K562 (cell line): ENCODE data around the gene SNX15. TPM values are rescaled to one million over a fixed set of nuclear protein-coding genes. Genes with fewer than 3 reads are reported as not detected.

ENCODE experiments used
- ATAC-seq: fragments of 200-7000 bp; cut with Tn5 transposase; 3 replicates; pipeline ENCODE4 v1.9.1; 2020; ENCODE audit warnings: moderate library complexity
- BruUV-seq: library from RNA; stranded (reverse); fragments of 400-500 nt; replicated peaks from 2 replicates; lab custom pipeline; 2021; lab: Mats Ljungman, UMichigan
- CTCF ChIA-PET: fragments of 300-600 bp; formaldehyde crosslinking; extraction: SDS; loops from one replicate; lab custom pipeline; 2021; ENCODE audit warnings: low intra/inter-chr PET ratio; lab: Yijun Ruan, JAX
- POLR2A ChIA-PET: fragments of 300-600, 350-650 bp; sonication (Branson Sonifier 250); formaldehyde crosslinking; extraction: SDS; loops from one replicate; lab custom pipeline; 2021; ENCODE audit warnings: antibody characterized with exemption, inconsistent platforms; lab: Yijun Ruan, JAX
- DNase-seq, 4 experiments: peaks; one replicate each; pipeline versions ENCODE4 v3.0.0 to v3.0.0-alpha.2; 2011 to 2018; ENCODE audit warnings: low spot score in 3 of 4, mixed read lengths in 3 of 4; ENCODE audit errors: extremely low read depth in 1 of 4
- FAIRE-seq: peaks from 2 replicates; lab custom pipeline; 2011; peaks lifted over from hg19 to GRCh38; lab: Jason Lieb, UNC
- H2AFZ ChIP-seq: 2 replicates; pipeline ENCODE4 v1.6.0; 2011; ENCODE audit warnings: low read depth, low read length, control low read depth, inconsistent platforms
- H3K27ac ChIP-seq: fragments of 200-600 bp; 3 replicates; pipeline ENCODE4 v1.8.0; 2011; ENCODE audit warnings: low read depth, mild to moderate bottlenecking, control low read depth, inconsistent platforms, low read length, moderate library complexity, mixed read lengths; ENCODE audit errors: extremely low read depth
- H3K27me3 ChIP-seq, 2 experiments: fragments of 300-600 bp in 1 of 2; 2 replicates in 1 of 2; 3 replicates in 1 of 2; pipeline versions ENCODE4 v1.6.0 to v1.8.0; 2011; ENCODE audit warnings: inconsistent platforms in 2 of 2, low read length in 2 of 2, mild to moderate bottlenecking in 1 of 2, mixed read lengths in 1 of 2, moderate library complexity in 1 of 2; ENCODE audit not compliant: control insufficient read depth in 2 of 2, insufficient read depth in 2 of 2
- H3K36me3 ChIP-seq: fragments of 300-600 bp; 3 replicates; pipeline ENCODE4 v1.8.0; 2011; ENCODE audit warnings: mild to moderate bottlenecking, low read length, inconsistent platforms; ENCODE audit not compliant: control insufficient read depth, insufficient read depth
- H3K4me1 ChIP-seq, 2 experiments: fragments of 200-600 bp in 1 of 2; replicated peaks in 1 of 2; 2 replicates in 1 of 2; 3 replicates in 1 of 2; pipeline versions ENCODE4 v1.5.1 to v1.8.0; 2011; ENCODE audit warnings: inconsistent platforms in 2 of 2, low read length in 2 of 2, mild to moderate bottlenecking in 1 of 2, mixed read lengths in 1 of 2, moderate library complexity in 1 of 2; ENCODE audit not compliant: control insufficient read depth in 2 of 2, insufficient read depth in 2 of 2
- H3K4me2 ChIP-seq: 2 replicates; pipeline ENCODE4 v1.6.1; 2011; ENCODE audit warnings: low read length, control low read depth, inconsistent platforms, mixed read lengths; ENCODE audit not compliant: insufficient read depth
- H3K4me3 ChIP-seq: fragments of 200-600 bp; sonication (generic), shearing (Covaris generic); 2 replicates; pipeline ENCODE4 v1.5.1; 2016; ENCODE audit warnings: control low read depth, inconsistent platforms
- H3K79me2 ChIP-seq: fragments of 200-600 bp; 3 replicates; pipeline ENCODE4 v1.8.0; 2011; ENCODE audit warnings: low read length, inconsistent platforms; ENCODE audit not compliant: control insufficient read depth, insufficient read depth
- H3K9ac ChIP-seq, 2 experiments: 2 replicates each; pipeline versions ENCODE4 v1.6.0 to v1.6.1; 2011; ENCODE audit warnings: low read depth in 2 of 2, low read length in 2 of 2, control low read depth in 1 of 2, inconsistent platforms in 1 of 2, mild to moderate bottlenecking in 1 of 2, mixed read lengths in 1 of 2; ENCODE audit not compliant: insufficient read depth in 1 of 2
- H3K9me1 ChIP-seq: one replicate; pipeline ENCODE4 v1.6.0; 2011; ENCODE audit warnings: inconsistent platforms, mild to moderate bottlenecking, low read length, moderate library complexity; ENCODE audit not compliant: control insufficient read depth, insufficient read depth
- H3K9me3 ChIP-seq: replicated peaks from 2 replicates; pipeline ENCODE4 v1.5.1; 2011; ENCODE audit warnings: low read depth, low read length, inconsistent platforms; ENCODE audit not compliant: control insufficient read depth, insufficient read depth
- H4K20me1 ChIP-seq: replicated peaks from 2 replicates; pipeline ENCODE4 v1.6.1; 2011; ENCODE audit warnings: low read length, inconsistent platforms, mixed read lengths; ENCODE audit not compliant: control insufficient read depth, insufficient read depth
- CTCF ChIP-seq, 3 experiments: IDR thresholded peaks in 2 of 3; conservative IDR thresholded peaks in 1 of 3; 2 replicates each; pipeline ENCODE4 v1.5.1; 2011 to 2012; ENCODE audit warnings: low read length in 3 of 3, mild to moderate bottlenecking in 3 of 3, control low read depth in 2 of 3, improper control_type of control experiment in 1 of 3, inconsistent platforms in 1 of 3, low read depth in 1 of 3, mixed read lengths in 1 of 3, moderate library complexity in 1 of 3; ENCODE audit not compliant: insufficient read depth in 2 of 3
- IFI16 ChIP-seq: fragments of 250-450 bp; sonication (Bioruptor Pico); IDR thresholded peaks from 2 replicates; pipeline ENCODE4 v2.1.2; 2022; ENCODE audit warnings: mild to moderate bottlenecking, inconsistent platforms
- NEUROD1 ChIP-seq: fragments of 150-350 bp; IDR thresholded peaks from 2 replicates; pipeline ENCODE4 v1.6.1; 2014; ENCODE audit warnings: borderline replicate concordance, low read length, low read depth; ENCODE audit not compliant: partially characterized antibody
- SRF ChIP-seq, 2 experiments: fragments of 250-450, 450-650 bp in 1 of 2; sonication (Bioruptor Pico) in 1 of 2; sonication (generic) in 1 of 2; formaldehyde crosslinking; IDR thresholded peaks; 2 replicates each; pipeline versions ENCODE4 v1.5.0 to v1.5.1; 2020 to 2022; ENCODE audit warnings: mild to moderate bottlenecking in 1 of 2, missing genetic modification reagents in 1 of 2
- TCF15 ChIP-seq: fragments of 250-450 bp; sonication (Bioruptor Pico); IDR thresholded peaks from 2 replicates; pipeline ENCODE4 v1.8.0; 2022; ENCODE audit warnings: moderate library complexity, mild to moderate bottlenecking, inconsistent platforms
- TFAP4 ChIP-seq: sonication (generic); formaldehyde crosslinking; IDR thresholded peaks from 2 replicates; pipeline ENCODE4 v1.8.0; 2022; ENCODE audit warnings: missing genetic modification reagents, mild to moderate bottlenecking, moderate library complexity, borderline replicate concordance
- ZKSCAN1 ChIP-seq: fragments of 150-350 bp; IDR thresholded peaks from 2 replicates; pipeline ENCODE4 v1.6.1; 2016; ENCODE audit warnings: low read depth, low read length
- ZNF408 ChIP-seq: fragments of 250-450 bp; sonication (Bioruptor Pico); IDR thresholded peaks from 2 replicates; pipeline ENCODE4 v1.4.0; 2020; ENCODE audit warnings: low read depth, mild to moderate bottlenecking, moderate library complexity
- WGBS: fragments of 100-300 bp; shearing (Covaris generic); methylation state at CpG from one replicate; pipeline ENCODE4 v1.1.6; 2016; ENCODE audit warnings: low coverage, mixed read lengths; ENCODE audit not compliant: insufficient coverage; ENCODE audit errors: missing lambda C conversion rate; 5-methylcytosine and 5-hydroxymethylcytosine counted together
- in situ Hi-C: fragments of 300-500 bp; cut with MboI; formaldehyde crosslinking; loops from 4 replicates; pipeline ENCODE4 v1.15.0; 2018; ENCODE audit warnings: inconsistent platforms, mixed read lengths
- intact Hi-C: fragments of 100-400 bp; cut with micrococcal nuclease; formaldehyde crosslinking; loops from 2 replicates; pipeline ENCODE4 v1.14.2; 2022
- polyA plus RNA-seq, 8 experiments: library from polyadenylated mRNA; depleted of rRNA in 4 of 8; stranded (reverse) in 5 of 8; unstranded in 3 of 8; fragments of >200 nt; fragmentation: Nextera tagmentation in 2 of 8; fragmentation: Illumina TruSeq in 1 of 8; extraction: Ambion mirVana in 2 of 8; extraction: Trizol in 1 of 8; gene quantifications; 2 replicates each; pipeline versions ENCODE4 v1.2.1 to v1.2.3, GENCODE V29; 2011 to 2014; ENCODE audit warnings: inconsistent platforms in 1 of 8, missing spikeins in 1 of 8
- total RNA-seq, 7 experiments: library from RNA; depleted of rRNA in 6 of 7; stranded (reverse); fragments of >200 nt in 6 of 7; fragmentation: Illumina TruSeq in 2 of 7; extraction: Trizol in 2 of 7; gene quantifications; 2 replicates each; pipeline versions ENCODE4 v1.2.1 to v1.2.3, GENCODE V29; 2011 to 2021; ENCODE audit warnings: low replicate concordance in 1 of 7
- TF ChIP-seq, protein P1 (sequence below): fragments of 450-650 bp; formaldehyde crosslinking; IDR thresholded peaks from 2 replicates; pipeline ENCODE4 v1.4.0; 2020; ENCODE audit warnings: mild to moderate bottlenecking
- TF ChIP-seq, protein P2 (sequence below), 3 experiments: fragments of 200-800 bp in 1 of 3; sonication (Bioruptor generic) in 1 of 3; sonication (generic) in 1 of 3; formaldehyde crosslinking in 1 of 3; IDR thresholded peaks; 2 replicates each; pipeline versions ENCODE4 v1.6.1 to v1.8.0; 2016 to 2022; ENCODE audit warnings: mild to moderate bottlenecking in 2 of 3, missing compliant biosample characterization in 2 of 3, missing genetic modification characterization in 2 of 3, missing genetic modification reagents in 1 of 3
- TF ChIP-seq, protein P3 (sequence below): fragments of 450-650 bp; IDR thresholded peaks from 2 replicates; pipeline ENCODE4 v1.6.1; 2016; ENCODE audit warnings: mild to moderate bottlenecking

The SNX15 gene
- total and polyA plus RNA-seq, 9 of the 15 experiments (the other 6 are each of a cell fraction or from before 2014, with no cell fraction given): 1.8 to 27.8 (median 15.2) TPM

- TF ChIP-seq CTCF (IDR thresholded peaks at IDR 0.05 in 2 of 3, conservative IDR thresholded peaks at IDR 0.05 in 1 of 3; ENCODE audit: insufficient read depth in 2 of 3, low read depth in 1 of 3, low read length in 3 of 3) (0 out of 6 replicates have a peak, but pooled peaks of 1 of the 3 experiments have one; percentile 10), NEUROD1 (no peak), TFAP4 (no peak)
- TF ChIP-seq, protein P1, sequence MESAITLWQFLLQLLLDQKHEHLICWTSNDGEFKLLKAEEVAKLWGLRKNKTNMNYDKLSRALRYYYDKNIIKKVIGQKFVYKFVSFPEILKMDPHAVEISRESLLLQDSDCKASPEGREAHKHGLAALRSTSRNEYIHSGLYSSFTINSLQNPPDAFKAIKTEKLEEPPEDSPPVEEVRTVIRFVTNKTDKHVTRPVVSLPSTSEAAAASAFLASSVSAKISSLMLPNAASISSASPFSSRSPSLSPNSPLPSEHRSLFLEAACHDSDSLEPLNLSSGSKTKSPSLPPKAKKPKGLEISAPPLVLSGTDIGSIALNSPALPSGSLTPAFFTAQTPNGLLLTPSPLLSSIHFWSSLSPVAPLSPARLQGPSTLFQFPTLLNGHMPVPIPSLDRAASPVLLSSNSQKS (CRISPR knock-in tag): no peak
Observed at GRCh38 chr11:65008016-65008415, 19.2 kb upstream of the SNX15 start (continued).

- in situ Hi-C loops (no loop called here), intact Hi-C loops (no loop called here)
- no peaks in the 10 kb centered on the region for H3K9me3 ChIP-seq
- FAIRE-seq (no peak), DNase-seq (no peak), ATAC-seq (no peak)
- H3K79me2 ChIP-seq: no peaks in the 10 kb centered on the region
- POLR2A ChIA-PET: interaction anchor here (0.9 kb wide), 1 partner anchor 12 kb away, joined by 3 read pairs; the partner anchor contains the start of gene BATF2
- H3K4me1 ChIP-seq: peaks cover 6 to 17% of the 10 kb centered on the region in 2 experiments; a peak in 3 of 5 replicates
- no peak overlapping the region for H3K9ac ChIP-seq
- no peak overlapping the region for H3K4me2 ChIP-seq
- H3K9me1 ChIP-seq: no peaks in the 10 kb centered on the region
- 80% methylated on average over 1 of the region's 2 CpGs for WGBS
- no TSS peak for BruUV-seq
- no peaks in the 10 kb centered on the region for H4K20me1 ChIP-seq
- H3K27ac ChIP-seq: no peak overlapping the region
- H3K36me3 ChIP-seq: no peaks in the 10 kb centered on the region
- H3K4me3 ChIP-seq: no peak overlapping the region
- CTCF ChIA-PET: no interaction called here
- no peak overlapping the region for H2AFZ ChIP-seq
- H3K27me3 ChIP-seq: no peaks in the 10 kb centered on the region
- TF ChIP-seq ZKSCAN1 (no peak), SRF (CRISPR knock-in tag; IDR thresholded peaks at IDR 0.05) (no peak), TCF15 (no peak), ZNF408 (no peak), IFI16 (no peak)
- TF ChIP-seq, protein P2, sequence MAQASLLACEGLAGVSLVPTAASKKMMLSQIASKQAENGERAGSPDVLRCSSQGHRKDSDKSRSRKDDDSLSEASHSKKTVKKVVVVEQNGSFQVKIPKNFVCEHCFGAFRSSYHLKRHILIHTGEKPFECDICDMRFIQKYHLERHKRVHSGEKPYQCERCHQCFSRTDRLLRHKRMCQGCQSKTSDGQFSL (CRISPR knock-in tag; IDR thresholded peaks at IDR 0.05): no peak
- TF ChIP-seq, protein P2 (tag; IDR thresholded peaks at IDR 0.05): no peak
- TF ChIP-seq, protein P3, sequence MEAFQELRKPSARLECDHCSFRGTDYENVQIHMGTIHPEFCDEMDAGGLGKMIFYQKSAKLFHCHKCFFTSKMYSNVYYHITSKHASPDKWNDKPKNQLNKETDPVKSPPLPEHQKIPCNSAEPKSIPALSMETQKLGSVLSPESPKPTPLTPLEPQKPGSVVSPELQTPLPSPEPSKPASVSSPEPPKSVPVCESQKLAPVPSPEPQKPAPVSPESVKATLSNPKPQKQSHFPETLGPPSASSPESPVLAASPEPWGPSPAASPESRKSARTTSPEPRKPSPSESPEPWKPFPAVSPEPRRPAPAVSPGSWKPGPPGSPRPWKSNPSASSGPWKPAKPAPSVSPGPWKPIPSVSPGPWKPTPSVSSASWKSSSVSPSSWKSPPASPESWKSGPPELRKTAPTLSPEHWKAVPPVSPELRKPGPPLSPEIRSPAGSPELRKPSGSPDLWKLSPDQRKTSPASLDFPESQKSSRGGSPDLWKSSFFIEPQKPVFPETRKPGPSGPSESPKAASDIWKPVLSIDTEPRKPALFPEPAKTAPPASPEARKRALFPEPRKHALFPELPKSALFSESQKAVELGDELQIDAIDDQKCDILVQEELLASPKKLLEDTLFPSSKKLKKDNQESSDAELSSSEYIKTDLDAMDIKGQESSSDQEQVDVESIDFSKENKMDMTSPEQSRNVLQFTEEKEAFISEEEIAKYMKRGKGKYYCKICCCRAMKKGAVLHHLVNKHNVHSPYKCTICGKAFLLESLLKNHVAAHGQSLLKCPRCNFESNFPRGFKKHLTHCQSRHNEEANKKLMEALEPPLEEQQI: no peak
Observed at GRCh38 chr11:65008873-65009272, 18.4 kb upstream of the SNX15 start.
